H1 (cell line): ENCODE data around the gene DHX58. TPM values are rescaled to one million over a fixed set of nuclear protein-coding genes. Genes with fewer than 3 reads are reported as not detected.
A peak's percentile ranks its signal among the peaks of the same experiment; 100 is the strongest.

ENCODE experiments used
- CTCF ChIA-PET: fragments of 300-600 bp; sonication (Branson Sonifier 250); formaldehyde crosslinking; loops from one replicate; lab custom pipeline; 2021; ENCODE audit not compliant: partially characterized antibody; lab: Charles Lee
- POLR2A ChIA-PET: fragments of 300-600 bp; sonication (Branson Sonifier 250); formaldehyde crosslinking; loops from one replicate; lab custom pipeline; 2021; ENCODE audit warnings: inconsistent platforms; ENCODE audit not compliant: partially characterized antibody; lab: Charles Lee
- DNase-seq, 2 experiments: peaks; one replicate each; pipeline versions ENCODE4 v3.0.0 to v3.0.0-alpha.2; 2010 to 2022; ENCODE audit warnings: low spot score in 2 of 2, low read depth in 1 of 2, mixed read lengths in 1 of 2
- FAIRE-seq: peaks from 2 replicates; lab custom pipeline; 2011; peaks lifted over from hg19 to GRCh38; lab: Jason Lieb, UNC
- H2AFZ ChIP-seq: 2 replicates; pipeline ENCODE4 v1.8.1; 2012; ENCODE audit warnings: low read length, inconsistent platforms
- H2AK5ac ChIP-seq: 2 replicates; pipeline ENCODE4 v1.6.1; 2013; ENCODE audit warnings: low read depth, low read length
- H2BK120ac ChIP-seq: replicated peaks from 2 replicates; pipeline ENCODE3; 2013; ENCODE audit warnings: low read depth, low read length, inconsistent platforms
- H2BK12ac ChIP-seq: 2 replicates; pipeline ENCODE4 v1.6.1; 2013; ENCODE audit warnings: low read depth, low read length
- H2BK15ac ChIP-seq: 2 replicates; pipeline ENCODE4 v1.6.1; 2013; ENCODE audit warnings: low read length
- H2BK20ac ChIP-seq: 2 replicates; pipeline ENCODE4 v1.6.1; 2013; ENCODE audit warnings: low read length
- H2BK5ac ChIP-seq: 2 replicates; pipeline ENCODE4 v1.6.1; 2013; ENCODE audit warnings: low read depth, low read length
- H3K14ac ChIP-seq: 2 replicates; pipeline ENCODE4 v1.6.1; 2013; ENCODE audit warnings: inconsistent platforms; ENCODE audit not compliant: insufficient read length
- H3K18ac ChIP-seq: 2 replicates; pipeline ENCODE4 v1.6.1; 2013; ENCODE audit warnings: low read length; ENCODE audit errors: extremely low read depth
- H3K23ac ChIP-seq: 2 replicates; pipeline ENCODE4 v1.6.1; 2013; ENCODE audit warnings: inconsistent platforms; ENCODE audit not compliant: insufficient read length
- H3K23me2 ChIP-seq: 2 replicates; pipeline ENCODE4 v1.6.1; 2013; ENCODE audit warnings: low read depth, low read length
- H3K27ac ChIP-seq: 2 replicates; pipeline ENCODE4 v1.6.1; 2011; ENCODE audit warnings: low read depth, low read length, inconsistent platforms
- H3K27me3 ChIP-seq, 4 experiments: replicated peaks in 1 of 4; 1 replicate in 1 of 4; 2 replicates in 3 of 4; pipeline versions ENCODE4 v1.6.1 to v1.8.1; 2011 to 2013; ENCODE audit warnings: low read length in 3 of 4, mild to moderate bottlenecking in 3 of 4, inconsistent platforms in 2 of 4, mixed read lengths in 2 of 4, moderate library complexity in 1 of 4; ENCODE audit not compliant: control insufficient read depth in 3 of 4, insufficient read depth in 3 of 4; ENCODE audit errors: extremely low read depth in 1 of 4
- H3K36me3 ChIP-seq, 4 experiments: 2 replicates each; pipeline versions ENCODE4 v1.6.1 to v1.8.1; 2011 to 2013; ENCODE audit warnings: mild to moderate bottlenecking in 4 of 4, low read length in 3 of 4, moderate library complexity in 2 of 4, control low read depth in 1 of 4, inconsistent platforms in 1 of 4; ENCODE audit not compliant: insufficient read depth in 4 of 4, control insufficient read depth in 2 of 4
- H3K4ac ChIP-seq: replicated peaks from 2 replicates; pipeline ENCODE3; 2013; ENCODE audit warnings: low read length, low read depth, mixed read lengths, inconsistent platforms; ENCODE audit not compliant: insufficient read length
- H3K4me1 ChIP-seq, 4 experiments: replicated peaks in 1 of 4; 1 replicate in 1 of 4; 2 replicates in 3 of 4; pipeline versions ENCODE4 v1.6.1 to v1.8.1; 2011 to 2013; ENCODE audit warnings: low read length in 3 of 4, inconsistent platforms in 2 of 4, mixed read lengths in 1 of 4; ENCODE audit not compliant: insufficient read depth in 4 of 4, control insufficient read depth in 3 of 4
- H3K4me2 ChIP-seq, 2 experiments: 2 replicates each; pipeline versions ENCODE4 v1.6.1 to v1.8.1; 2011 to 2013; ENCODE audit warnings: low read depth in 2 of 2, low read length in 2 of 2, control low read depth in 1 of 2, inconsistent platforms in 1 of 2, mild to moderate bottlenecking in 1 of 2; ENCODE audit not compliant: insufficient read depth in 1 of 2
- H3K4me3 ChIP-seq, 4 experiments: fragments of 200-600, 300-600 bp in 1 of 4; sonication (generic), shearing (Covaris generic), sonication (Bioruptor Twin) in 1 of 4; 2 replicates each; pipeline versions ENCODE4 v1.5.1 to v1.8.1; 2011 to 2016; ENCODE audit warnings: low read length in 4 of 4, low read depth in 3 of 4, control low read depth in 2 of 4, inconsistent platforms in 2 of 4, mild to moderate bottlenecking in 2 of 4, mixed read lengths in 1 of 4, moderate library complexity in 1 of 4; ENCODE audit not compliant: insufficient read depth in 2 of 4; ENCODE audit errors: extremely low read depth in 1 of 4
- H3K56ac ChIP-seq: replicated peaks from 2 replicates; pipeline ENCODE3; 2013; ENCODE audit warnings: low read depth, mild to moderate bottlenecking, mixed read lengths, low read length, inconsistent platforms; ENCODE audit not compliant: insufficient read length
- H3K79me1 ChIP-seq: 2 replicates; pipeline ENCODE4 v1.6.1; 2013; ENCODE audit warnings: low read depth, low read length, control low read depth
- H3K79me2 ChIP-seq, 2 experiments: 2 replicates each; pipeline versions ENCODE4 v1.6.1 to v1.8.1; 2012 to 2013; ENCODE audit warnings: low read length in 2 of 2, mild to moderate bottlenecking in 2 of 2, inconsistent platforms in 1 of 2; ENCODE audit not compliant: insufficient read depth in 2 of 2, control insufficient read depth in 1 of 2
- H3K9ac ChIP-seq, 4 experiments: replicated peaks in 1 of 4; 1 replicate in 1 of 4; 2 replicates in 3 of 4; pipeline versions ENCODE4 v1.6.1 to v1.8.1; 2011 to 2013; ENCODE audit warnings: low read depth in 3 of 4, low read length in 3 of 4, control low read depth in 2 of 4, mild to moderate bottlenecking in 2 of 4, moderate library complexity in 2 of 4, inconsistent platforms in 1 of 4; ENCODE audit errors: extremely low read depth in 1 of 4
- H3K9me3 ChIP-seq, 2 experiments: 2 replicates each; pipeline versions ENCODE4 v1.6.1 to v1.8.1; 2012 to 2013; ENCODE audit warnings: mild to moderate bottlenecking in 2 of 2, moderate library complexity in 2 of 2, control low read depth in 1 of 2, inconsistent platforms in 1 of 2, low read depth in 1 of 2, low read length in 1 of 2, mixed read lengths in 1 of 2; ENCODE audit not compliant: insufficient read depth in 2 of 2
- H4K20me1 ChIP-seq, 2 experiments: replicated peaks in 1 of 2; 2 replicates each; pipeline versions ENCODE3 to v1.8.1; 2011 to 2013; ENCODE audit warnings: inconsistent platforms in 2 of 2, low read length in 2 of 2, mild to moderate bottlenecking in 1 of 2; ENCODE audit not compliant: insufficient read depth in 2 of 2, control insufficient read depth in 1 of 2
- H4K5ac ChIP-seq: 2 replicates; pipeline ENCODE4 v1.6.1; 2013; ENCODE audit warnings: low read length, low read depth, mixed read lengths, inconsistent platforms; ENCODE audit not compliant: insufficient read length
- H4K8ac ChIP-seq: 2 replicates; pipeline ENCODE4 v1.8.0; 2013; ENCODE audit warnings: mild to moderate bottlenecking, moderate library complexity, low read length, inconsistent platforms; ENCODE audit not compliant: insufficient read depth; ENCODE audit errors: extremely low read depth
- H4K91ac ChIP-seq: replicated peaks from 2 replicates; pipeline ENCODE3; 2013; ENCODE audit warnings: low read length, mixed read lengths, inconsistent platforms; ENCODE audit not compliant: insufficient read length
- E2F6 ChIP-seq: IDR thresholded peaks from 2 replicates; pipeline ENCODE4 v1.6.1; 2012; ENCODE audit warnings: inconsistent platforms
- RFX5 ChIP-seq: IDR thresholded peaks from 2 replicates; pipeline ENCODE4 v1.6.1; 2011; ENCODE audit warnings: low read depth, low read length, improper control_type of control experiment, borderline replicate concordance
- WGBS, 2 experiments: shearing (Covaris generic) in 1 of 2; methylation state at CpG; one replicate each; pipeline versions ENCODE4 v1.1.6 to v1.1.7; 2013 to 2015; ENCODE audit warnings: low lambda C conversion rate in 2 of 2, mixed read lengths in 2 of 2, inconsistent platforms in 1 of 2, low coverage in 1 of 2, missing lambda C conversion rate in 1 of 2; ENCODE audit not compliant: insufficient replicate concordance in 2 of 2, insufficient coverage in 1 of 2, insufficient read length in 1 of 2; ENCODE audit errors: extremely low coverage in 1 of 2, missing lambda C conversion rate in 1 of 2; 5-methylcytosine and 5-hydroxymethylcytosine counted together
- polyA plus RNA-seq, 7 experiments: library from polyadenylated mRNA; depleted of rRNA in 3 of 7; stranded (reverse) in 5 of 7; unstranded in 2 of 7; fragments of >200 nt in 5 of 7; fragments of 200-250 nt in 2 of 7; gene quantifications; 1 replicate in 5 of 7; 2 replicates in 1 of 7; 4 replicates in 1 of 7; pipeline versions ENCODE4 v1.2.1 to v1.2.3, GENCODE V29; 2011 to 2013; ENCODE audit warnings: missing spikeins in 2 of 7, mixed read lengths in 2 of 7
- total RNA-seq: library from RNA; stranded (reverse); fragmentation: NEBNext Ultra II Directional; extraction: Animal tissue kit (Norgen Biotek cat#: 25700); gene quantifications from 2 replicates; pipeline ENCODE4 v1.2.1, GENCODE V29; 2021

DHX58 gene
- total and polyA plus RNA-seq, 2 of the 8 experiments (the other 6 are each of a cell fraction or from before 2014, with no cell fraction given) = 5.6 to 9.9 TPM

GRCh38 chr17:42077755-42078154, 34.8 kb downstream of the DHX58 start:
- no peaks in the 10 kb centered on the region for H4K20me1 ChIP-seq
- no peaks in the 10 kb centered on the region for H3K9me3 ChIP-seq
- no peaks in the 10 kb centered on the region for H3K36me3 ChIP-seq
- H3K4me2 ChIP-seq = no peak overlapping the region
- H2AK5ac ChIP-seq = no peak overlapping the region
- no peak overlapping the region for H3K56ac ChIP-seq
- WGBS, 2 experiments = 90% methylated on average over 5 of the region's 5 CpGs; no CpG with 5 or more reads in 1 of the 2 experiments
- no peak overlapping the region for H3K4me3 ChIP-seq
- H2AFZ ChIP-seq = no peak overlapping the region
- POLR2A ChIA-PET = interaction anchor here (1.0 kb wide), 1 partner anchor 15 kb away, joined by 3 read pairs; no protein-coding TSS in a partner anchor
- H3K4ac ChIP-seq = no peak overlapping the region
- H3K79me1 ChIP-seq = no peaks in the 10 kb centered on the region
- H4K5ac ChIP-seq = no peak overlapping the region
- CTCF ChIA-PET = interaction anchor here (1.0 to 3.5 kb wide), 9 partner anchors 10 to 53 kb away, joined by 3 to 34 read pairs (median 5); no protein-coding TSS in a partner anchor
- H2BK15ac ChIP-seq = no peak overlapping the region
- no peak overlapping the region for H3K9ac ChIP-seq
- H3K27ac ChIP-seq = no peak overlapping the region
- no peak overlapping the region for H3K14ac ChIP-seq
- DNase-seq = no peak
- no peak overlapping the region for H2BK12ac ChIP-seq
- TF ChIP-seq RFX5 = no peak
- TF ChIP-seq E2F6 = peak; percentile 39; the same call in 1 of the 2 replicates
- H2BK20ac ChIP-seq = no peak overlapping the region
- H3K18ac ChIP-seq = no peak overlapping the region
- peaks cover 0 to 4% (median 3%) of the 10 kb centered on the region in 4 experiments; a peak in 3 of 7 replicates for H3K4me1 ChIP-seq
- no peak overlapping the region for H2BK120ac ChIP-seq
- FAIRE-seq = no peak
- H3K23ac ChIP-seq = no peak overlapping the region
- H2BK5ac ChIP-seq = no peak overlapping the region
- H4K91ac ChIP-seq = no peak overlapping the region
- H3K27me3 ChIP-seq = no peaks in the 10 kb centered on the region
- peak overlapping the region; percentile 58 for H4K8ac ChIP-seq
- peaks cover 1% of the 10 kb centered on the region; the same call in 1 of the 2 replicates for H3K23me2 ChIP-seq
- no peaks in the 10 kb centered on the region for H3K79me2 ChIP-seq
